Neural progenitor cell (in vitro differentiated cells): Measurements from ENCODE around the gene TNNI2. TPM values are rescaled to one million over a fixed set of nuclear protein-coding genes. Genes with fewer than 3 reads are reported as not detected.

Experiments
- DNase-seq: peaks from one replicate; pipeline ENCODE4 v3.0.0-alpha.2; 2016; ENCODE audit warnings: low spot score
- H2AFZ ChIP-seq: fragments of 200-600 bp; sonication (generic); replicated peaks from 2 replicates; pipeline ENCODE4 v1.6.1; 2016; ENCODE audit warnings: antibody characterized with exemption
- H3F3A ChIP-seq: fragments of 200-600 bp; sonication (generic); 2 replicates; pipeline ENCODE4 v1.6.1; 2016; ENCODE audit warnings: antibody characterized with exemption, low read depth
- H3K27ac ChIP-seq: fragments of 200-600 bp; sonication (generic); 2 replicates; pipeline ENCODE4 v1.5.1; 2016; ENCODE audit warnings: mild to moderate bottlenecking
- H3K27me3 ChIP-seq: fragments of 200-600 bp; sonication (generic); 2 replicates; pipeline ENCODE4 v1.6.1; 2016; ENCODE audit warnings: mild to moderate bottlenecking, moderate library complexity
- H3K36me3 ChIP-seq: fragments of 200-600 bp; sonication (generic); 2 replicates; pipeline ENCODE4 v1.5.1; 2016
- H3K4me1 ChIP-seq: fragments of 200-600 bp; sonication (generic); 2 replicates; pipeline ENCODE4 v1.6.1; 2016; ENCODE audit warnings: mixed run types
- H3K4me2 ChIP-seq: fragments of 200-600 bp; sonication (generic); 2 replicates; pipeline ENCODE4 v1.6.1; 2016
- H3K4me3 ChIP-seq: fragments of 200-600 bp; sonication (generic); 2 replicates; pipeline ENCODE4 v1.5.1; 2016
- H3K79me2 ChIP-seq: fragments of 200-600 bp; sonication (generic); 2 replicates; pipeline ENCODE4 v1.6.1; 2016; ENCODE audit warnings: low read depth
- H3K9ac ChIP-seq: fragments of 200-600 bp; sonication (generic); 2 replicates; pipeline ENCODE4 v1.6.1; 2016
- H3K9me3 ChIP-seq: fragments of 200-600 bp; sonication (generic); 2 replicates; pipeline ENCODE4 v1.5.1; 2016; ENCODE audit warnings: low read depth
- H4K20me1 ChIP-seq: fragments of 200-600 bp; sonication (generic); 2 replicates; pipeline ENCODE4 v1.6.1; 2016; ENCODE audit warnings: low read depth
- H3K27ac Mint-ChIP-seq: 3 replicates; pipeline ENCODE4 v1.8.0; 2021; ENCODE audit warnings: mixed read lengths
- H3K27me3 Mint-ChIP-seq: 2 replicates; pipeline ENCODE4 v1.8.0; 2022; ENCODE audit warnings: low read depth, mild to moderate bottlenecking, inconsistent platforms, moderate library complexity, mixed read lengths; ENCODE audit not compliant: insufficient read depth
- H3K36me3 Mint-ChIP-seq: 3 replicates; pipeline ENCODE4 v1.8.0; 2021; ENCODE audit warnings: mixed read lengths
- H3K4me1 Mint-ChIP-seq: 3 replicates; pipeline ENCODE4 v1.8.0; 2021; ENCODE audit warnings: mixed read lengths
- H3K4me3 Mint-ChIP-seq: 3 replicates; pipeline ENCODE4 v1.8.0; 2021; ENCODE audit warnings: mild to moderate bottlenecking, moderate library complexity, mixed read lengths
- H3K9me3 Mint-ChIP-seq: 3 replicates; pipeline ENCODE4 v1.8.0; 2020; ENCODE audit warnings: mixed read lengths
- EZH2 ChIP-seq: fragments of 200-600 bp; sonication (generic); IDR thresholded peaks from 2 replicates; pipeline ENCODE4 v1.6.1; 2017; ENCODE audit warnings: antibody characterized with exemption, mild to moderate bottlenecking, moderate library complexity
- EZH2phosphoT487 ChIP-seq: fragments of 200-600 bp; sonication (generic); IDR thresholded peaks from 2 replicates; pipeline ENCODE4 v1.6.1; 2017; ENCODE audit warnings: antibody characterized with exemption
- total RNA-seq: library from RNA; depleted of rRNA; stranded (reverse); fragments of >200 nt; gene quantifications from 2 replicates; pipeline ENCODE4 v1.2.3, GENCODE V29; 2015; ENCODE audit warnings: low replicate concordance
- TF ChIP-seq, protein P1 (sequence below): fragments of 200-600 bp; sonication (generic); IDR thresholded peaks from 2 replicates; pipeline ENCODE4 v1.5.1; 2017; ENCODE audit warnings: antibody characterized with exemption, mild to moderate bottlenecking

The TNNI2 gene
- total RNA-seq, 1 donor from 2014 or later = 2.6 TPM

DNA sequence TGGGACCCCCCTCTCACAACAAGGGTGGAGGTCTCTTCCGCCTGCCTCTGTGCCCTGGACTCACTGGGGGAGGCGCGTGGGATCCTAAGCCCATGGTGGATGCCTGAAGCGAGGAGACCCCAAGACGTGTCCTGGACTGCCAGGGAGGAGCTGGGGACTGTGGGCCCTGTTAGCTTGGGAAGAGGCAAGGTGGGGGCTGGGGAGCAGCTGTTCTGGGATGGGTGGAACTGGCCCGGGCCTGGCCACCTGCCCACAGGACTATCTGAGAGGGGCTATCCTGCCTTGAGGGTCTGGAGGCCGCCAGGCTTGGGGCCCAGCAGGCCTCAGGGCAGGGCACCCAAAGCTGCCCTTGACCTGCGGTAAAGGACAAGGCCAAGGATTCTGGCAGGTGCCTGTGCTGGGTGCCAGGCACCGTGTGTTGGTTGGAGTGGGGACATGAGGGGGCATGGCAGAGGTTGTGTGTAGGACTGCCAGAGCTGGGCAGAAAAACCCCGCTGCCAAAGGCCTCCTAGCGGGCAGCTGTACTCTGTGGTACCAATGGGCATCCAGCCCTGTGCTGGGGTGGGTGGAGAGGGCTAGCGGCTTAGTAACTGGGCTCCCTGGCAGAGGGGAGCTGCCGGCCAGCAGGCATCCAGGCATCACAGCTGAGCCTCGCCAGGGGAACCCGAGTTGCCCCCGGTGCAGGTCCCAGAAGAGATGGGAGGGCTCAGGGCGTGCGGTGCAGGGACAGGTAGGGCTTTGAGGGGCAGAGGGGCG lies 14.8 kb downstream of the TNNI2 start:
- H3K4me1 ChIP-seq = peaks cover 4% of the 10 kb centered on the region
- no peaks in the 10 kb centered on the region for H4K20me1 ChIP-seq
- H3K4me1 Mint-ChIP-seq = no peaks in the 10 kb centered on the region
- no peak overlapping the region for H3K4me3 Mint-ChIP-seq
- no peaks in the 10 kb centered on the region for H3F3A ChIP-seq
- H3K27ac ChIP-seq = no peak overlapping the region
- no peaks in the 10 kb centered on the region for H3K27me3 ChIP-seq
- no peaks in the 10 kb centered on the region for H3K79me2 ChIP-seq
- no peak overlapping the region for H3K4me3 ChIP-seq
- H3K9me3 ChIP-seq = no peaks in the 10 kb centered on the region
- no peaks in the 10 kb centered on the region for H3K9me3 Mint-ChIP-seq
- H3K9ac ChIP-seq = no peak overlapping the region
- TF ChIP-seq EZH2 (no peak), EZH2phosphoT487 (no peak)
- TF ChIP-seq, protein P1, sequence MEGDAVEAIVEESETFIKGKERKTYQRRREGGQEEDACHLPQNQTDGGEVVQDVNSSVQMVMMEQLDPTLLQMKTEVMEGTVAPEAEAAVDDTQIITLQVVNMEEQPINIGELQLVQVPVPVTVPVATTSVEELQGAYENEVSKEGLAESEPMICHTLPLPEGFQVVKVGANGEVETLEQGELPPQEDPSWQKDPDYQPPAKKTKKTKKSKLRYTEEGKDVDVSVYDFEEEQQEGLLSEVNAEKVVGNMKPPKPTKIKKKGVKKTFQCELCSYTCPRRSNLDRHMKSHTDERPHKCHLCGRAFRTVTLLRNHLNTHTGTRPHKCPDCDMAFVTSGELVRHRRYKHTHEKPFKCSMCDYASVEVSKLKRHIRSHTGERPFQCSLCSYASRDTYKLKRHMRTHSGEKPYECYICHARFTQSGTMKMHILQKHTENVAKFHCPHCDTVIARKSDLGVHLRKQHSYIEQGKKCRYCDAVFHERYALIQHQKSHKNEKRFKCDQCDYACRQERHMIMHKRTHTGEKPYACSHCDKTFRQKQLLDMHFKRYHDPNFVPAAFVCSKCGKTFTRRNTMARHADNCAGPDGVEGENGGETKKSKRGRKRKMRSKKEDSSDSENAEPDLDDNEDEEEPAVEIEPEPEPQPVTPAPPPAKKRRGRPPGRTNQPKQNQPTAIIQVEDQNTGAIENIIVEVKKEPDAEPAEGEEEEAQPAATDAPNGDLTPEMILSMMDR = no peak
- no peak overlapping the region for H2AFZ ChIP-seq
- H3K4me2 ChIP-seq = no peak overlapping the region
- peaks cover 8% of the 10 kb centered on the region for H3K27me3 Mint-ChIP-seq
- no peak for DNase-seq
- H3K36me3 Mint-ChIP-seq = no peaks in the 10 kb centered on the region
- no peak overlapping the region for H3K27ac Mint-ChIP-seq
- no peaks in the 10 kb centered on the region for H3K36me3 ChIP-seq

DNA sequence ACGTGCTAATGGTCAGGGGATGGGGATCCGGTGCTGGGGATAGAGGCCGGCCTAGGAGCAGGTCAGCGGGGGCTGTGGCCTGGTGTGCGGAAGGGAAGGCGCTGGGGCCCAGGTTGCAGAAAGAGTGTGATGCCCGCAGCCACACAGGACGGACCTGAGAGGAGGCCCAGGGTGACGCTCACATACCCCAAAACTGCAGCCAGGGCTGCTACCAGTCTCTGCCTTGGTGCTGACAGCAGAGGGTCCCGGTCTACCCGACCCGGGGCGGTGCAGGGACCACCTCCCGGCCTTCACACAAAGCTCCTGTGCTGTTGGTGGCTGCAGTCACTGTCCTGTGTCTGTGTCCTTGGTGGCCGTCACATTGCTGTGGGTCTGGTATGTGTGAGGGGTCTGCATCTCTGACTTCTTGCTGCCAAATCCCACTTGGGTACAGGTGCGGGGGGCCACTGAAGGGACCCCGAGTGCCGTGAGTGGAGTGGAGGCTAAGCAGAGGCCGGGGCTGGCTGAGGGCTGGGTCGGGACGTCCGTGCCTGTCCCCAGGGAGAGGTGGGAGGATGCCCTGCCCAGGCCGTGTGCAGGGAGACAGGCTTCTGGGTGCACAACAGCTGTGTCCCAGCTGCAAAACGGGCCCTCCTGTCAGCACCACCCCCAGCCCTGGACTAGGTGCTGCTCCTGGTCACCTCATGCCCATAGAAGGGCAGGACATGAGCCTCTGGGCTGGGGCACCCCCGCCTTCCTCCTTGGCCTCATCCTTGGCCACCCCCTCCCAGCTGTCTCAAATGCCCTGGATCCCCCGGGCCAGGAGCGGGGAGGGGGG lies 15.6 kb downstream of the TNNI2 start:
- Histone ChIP-seq H3K9ac (no peak overlapping the region), H3K27me3 (no peaks in the 10 kb centered on the region), H3F3A (no peaks in the 10 kb centered on the region), H3K27ac (no peak overlapping the region), H2AFZ (no peak overlapping the region), H3K4me3 (no peak overlapping the region), H4K20me1 (no peaks in the 10 kb centered on the region), H3K36me3 (no peaks in the 10 kb centered on the region), H3K4me2 (no peak overlapping the region), H3K4me1 (peaks cover 8% of the 10 kb centered on the region), H3K9me3 (no peaks in the 10 kb centered on the region), H3K79me2 (no peaks in the 10 kb centered on the region)
- no peak for DNase-seq
- Mint-ChIP-seq H3K27ac (no peak overlapping the region), H3K9me3 (no peaks in the 10 kb centered on the region), H3K27me3 (peaks cover 5% of the 10 kb centered on the region), H3K36me3 (no peaks in the 10 kb centered on the region), H3K4me1 (no peaks in the 10 kb centered on the region), H3K4me3 (no peak overlapping the region)
- TF ChIP-seq EZH2 (no peak), EZH2phosphoT487 (no peak)
- TF ChIP-seq, protein P1 = no peak

DNA sequence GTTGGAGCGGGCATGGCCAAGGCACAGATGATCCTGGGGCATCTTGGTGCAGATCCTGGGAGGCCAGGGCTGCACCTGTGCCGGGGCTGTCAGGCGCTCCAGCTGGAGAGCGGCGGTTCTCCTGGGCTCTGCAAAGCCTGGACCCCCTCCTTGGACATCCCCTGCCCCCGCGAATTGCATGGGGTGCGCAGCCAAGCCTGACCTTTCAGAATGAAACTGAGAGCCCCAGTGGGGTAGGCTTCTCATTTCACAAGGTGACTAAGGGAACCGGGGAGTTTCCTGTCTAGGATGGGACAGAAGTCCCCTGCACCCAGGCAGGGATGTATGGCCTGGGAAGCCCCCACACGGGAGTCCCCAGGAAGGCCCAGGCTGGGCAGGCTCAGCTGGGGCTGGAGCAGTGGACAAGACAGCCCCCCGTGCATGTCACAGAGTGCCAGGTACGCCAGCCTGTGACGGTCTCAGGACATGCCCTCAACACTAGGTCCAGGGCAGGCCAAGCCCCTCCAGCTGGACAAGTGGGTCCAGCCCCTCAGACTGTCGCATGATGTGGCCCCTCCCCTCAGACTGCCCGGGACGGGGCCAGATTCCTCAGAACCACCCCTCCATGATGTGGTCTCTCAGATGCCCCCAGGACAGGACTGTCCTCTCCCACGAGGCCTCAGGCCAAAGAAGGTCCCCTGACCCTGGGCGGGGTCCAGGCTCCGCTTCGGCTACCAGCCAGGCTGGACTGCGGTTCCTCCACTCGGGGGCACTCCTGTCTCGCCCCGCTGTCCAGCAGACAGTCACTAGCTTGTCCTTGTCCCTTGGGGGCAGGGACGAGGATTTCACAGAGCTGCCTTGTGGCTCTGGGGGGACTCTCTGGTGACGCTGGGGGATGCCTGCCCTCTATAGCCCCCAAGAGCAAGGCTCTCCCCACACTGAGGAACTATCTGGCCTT lies 16.4 kb downstream of the TNNI2 start:
- no peak overlapping the region for H3K4me3 Mint-ChIP-seq
- H4K20me1 ChIP-seq = no peaks in the 10 kb centered on the region
- H3K36me3 Mint-ChIP-seq = no peaks in the 10 kb centered on the region
- H3K4me1 Mint-ChIP-seq = no peaks in the 10 kb centered on the region
- H3K9me3 Mint-ChIP-seq = no peaks in the 10 kb centered on the region
- peaks cover 8% of the 10 kb centered on the region for H3K4me1 ChIP-seq
- H2AFZ ChIP-seq = no peak overlapping the region
- no peak overlapping the region for H3K27ac Mint-ChIP-seq
- H3F3A ChIP-seq = no peaks in the 10 kb centered on the region
- no peak overlapping the region for H3K4me3 ChIP-seq
- DNase-seq = no peak
- H3K27me3 Mint-ChIP-seq = peaks cover 2% of the 10 kb centered on the region
- H3K9ac ChIP-seq = no peak overlapping the region
- H3K4me2 ChIP-seq = no peak overlapping the region
- no peaks in the 10 kb centered on the region for H3K79me2 ChIP-seq
- peaks cover 2% of the 10 kb centered on the region for H3K27me3 ChIP-seq
- no peaks in the 10 kb centered on the region for H3K36me3 ChIP-seq
- no peak overlapping the region for H3K27ac ChIP-seq
- TF ChIP-seq EZH2phosphoT487 = no peak
- TF ChIP-seq, protein P1 = peak; percentile 15
- TF ChIP-seq EZH2 = no peak
- no peaks in the 10 kb centered on the region for H3K9me3 ChIP-seq
